HL-60/S4 (cell line): Measurements from ENCODE around the gene ELOVL6.
"Not testable (repeated sequence)": the region's sequence is repeated elsewhere in the genome, so short reads cannot be mapped to it uniquely, and the experiment has no call there.

ENCODE experiments used
- in situ Hi-C: fragments of 300-500 bp; cut with MboI; formaldehyde crosslinking; loops from 2 replicates; pipeline ENCODE4 v1.14.3; 2022; ENCODE audit warnings: low sequenced_read_pairs

ELOVL6 gene

GRCh38 chr4:110163327-110164069, 34.9 kb downstream of the ELOVL6 start:
- in situ Hi-C loops: no loop called here

DNA sequence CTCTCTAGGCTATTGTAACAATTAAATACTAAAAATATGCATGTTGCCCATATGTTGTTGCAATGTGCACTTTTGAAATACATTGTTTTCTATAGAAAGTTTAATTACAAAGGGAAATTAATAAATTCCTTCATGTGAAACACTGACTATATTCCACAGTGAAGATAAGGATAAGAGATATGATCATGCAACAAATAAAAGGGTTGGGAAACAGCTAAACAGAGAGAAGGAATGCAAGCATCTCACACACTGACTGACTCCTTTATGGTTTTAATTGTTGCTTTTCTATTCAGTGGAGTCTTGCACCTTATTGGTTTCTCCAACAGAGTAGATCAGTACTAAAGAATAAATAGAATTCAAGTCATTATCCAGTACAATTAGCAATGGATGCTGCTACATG, 37.8 kb downstream of the ELOVL6 start:
- in situ Hi-C loops: no loop called here

GRCh38 chr4:110159541-110159940, 38.9 kb downstream of the ELOVL6 start:
- in situ Hi-C loops: no loop called here

DNA sequence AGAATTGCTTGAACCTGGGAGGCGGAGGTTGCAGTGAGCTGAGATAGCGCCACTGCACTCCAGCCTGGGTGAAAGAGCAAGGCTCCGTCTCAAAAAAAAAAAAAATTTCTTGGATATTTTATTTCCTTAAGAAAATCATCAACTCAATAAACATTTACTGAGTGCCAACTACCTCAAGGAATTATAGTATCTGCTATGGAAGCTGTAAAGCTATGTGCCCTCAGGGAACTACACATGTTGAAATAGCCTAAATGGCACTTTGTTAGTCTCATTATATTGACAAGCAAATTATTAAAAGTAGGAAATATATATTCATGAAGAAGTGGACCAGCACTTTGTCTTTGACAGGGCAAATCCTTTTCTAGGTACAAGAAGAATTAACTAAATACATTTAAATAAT, 40.8 kb downstream of the ELOVL6 start:
- in situ Hi-C loops: no loop called here

DNA sequence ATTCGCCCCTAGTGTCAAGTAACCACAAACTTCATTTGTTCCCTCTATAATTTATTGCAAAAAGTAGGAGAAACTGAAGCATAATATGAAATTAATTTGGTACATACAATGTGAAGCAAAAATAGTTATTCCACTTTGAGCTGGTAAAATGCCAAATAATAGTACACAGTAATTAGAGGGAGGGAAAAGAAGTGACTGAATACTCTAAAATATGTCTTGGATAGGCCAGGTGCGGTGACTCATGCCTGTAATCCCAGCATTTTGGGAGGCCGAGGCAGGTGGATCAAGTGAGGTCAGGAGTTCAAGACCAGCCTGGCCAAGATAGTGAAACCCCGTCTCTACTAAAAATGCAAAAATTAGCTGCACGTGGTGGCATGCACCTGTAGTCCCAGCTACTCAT, 41.2 kb downstream of the ELOVL6 start:
- in situ Hi-C loops: not testable (repeated sequence)

DNA sequence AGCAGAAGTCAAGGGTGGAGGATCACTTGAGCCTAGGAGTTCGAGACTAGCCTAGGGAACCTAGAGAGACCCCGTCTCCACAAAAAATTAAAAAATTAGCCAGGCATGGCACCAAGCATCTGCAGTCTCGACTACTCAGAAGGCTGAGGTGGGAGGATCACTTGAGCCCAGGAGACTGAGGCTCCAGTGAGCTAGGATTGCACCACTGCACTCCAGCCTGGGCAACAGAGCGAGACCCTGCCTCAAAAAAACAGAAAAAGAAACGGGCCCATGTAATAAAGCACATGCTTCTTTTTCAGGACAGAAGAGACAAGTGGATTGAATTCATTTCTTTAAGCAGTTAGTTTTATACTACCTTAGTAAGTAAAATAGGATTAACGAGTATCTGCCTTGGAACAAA, 42.0 kb downstream of the ELOVL6 start:
- in situ Hi-C loops: no loop called here

- in situ Hi-C loops: no loop called here
Measured at GRCh38 chr4:110155654-110156053, 42.8 kb downstream of the ELOVL6 start.

GRCh38 chr4:110154582-110154981, 43.8 kb downstream of the ELOVL6 start:
- in situ Hi-C loops: no loop called here

DNA sequence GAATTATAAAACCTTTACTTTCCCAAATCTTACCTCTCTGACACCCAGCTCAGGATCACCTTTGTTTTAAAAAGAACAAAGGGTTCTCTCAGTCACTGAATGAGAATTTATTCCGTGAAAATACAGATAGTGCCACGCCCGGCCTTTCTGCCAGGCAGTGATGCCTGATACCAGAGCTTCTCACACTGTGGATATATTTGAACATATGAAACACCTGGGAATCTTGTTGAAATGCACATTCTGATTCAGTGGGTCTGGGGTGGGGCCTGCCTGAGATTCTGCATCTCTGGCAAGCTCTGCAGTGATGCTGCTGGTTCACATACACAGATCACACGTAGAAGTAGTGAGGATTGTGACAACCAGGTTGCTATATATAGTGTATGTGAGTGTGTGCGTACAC, 46.0 kb downstream of the ELOVL6 start:
- in situ Hi-C loops: no loop called here

DNA sequence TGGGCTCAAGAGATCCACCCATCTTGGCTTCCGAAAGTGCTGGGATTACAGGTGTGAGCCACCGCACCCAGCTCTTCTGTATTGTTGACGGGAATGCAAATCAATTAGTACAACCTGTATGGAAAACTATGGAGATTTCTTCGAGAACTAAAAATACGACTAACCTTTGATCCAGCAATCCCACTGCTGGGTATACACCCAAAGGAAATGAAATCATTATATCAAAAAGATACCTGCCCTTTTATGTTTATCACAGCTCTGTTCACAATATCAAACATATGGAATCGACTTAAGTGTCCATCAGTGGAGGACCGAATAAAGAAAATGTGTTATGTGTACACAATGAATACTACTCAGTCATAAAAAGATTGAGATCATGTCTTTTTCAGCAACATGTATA, 49.3 kb downstream of the ELOVL6 start:
- in situ Hi-C loops: no loop called here

- in situ Hi-C loops: no loop called here
Measured at GRCh38 chr4:110142461-110142860, 56.0 kb downstream of the ELOVL6 start.

GRCh38 chr4:110139815-110140214, 58.6 kb downstream of the ELOVL6 start:
- in situ Hi-C loops: no loop called here

DNA sequence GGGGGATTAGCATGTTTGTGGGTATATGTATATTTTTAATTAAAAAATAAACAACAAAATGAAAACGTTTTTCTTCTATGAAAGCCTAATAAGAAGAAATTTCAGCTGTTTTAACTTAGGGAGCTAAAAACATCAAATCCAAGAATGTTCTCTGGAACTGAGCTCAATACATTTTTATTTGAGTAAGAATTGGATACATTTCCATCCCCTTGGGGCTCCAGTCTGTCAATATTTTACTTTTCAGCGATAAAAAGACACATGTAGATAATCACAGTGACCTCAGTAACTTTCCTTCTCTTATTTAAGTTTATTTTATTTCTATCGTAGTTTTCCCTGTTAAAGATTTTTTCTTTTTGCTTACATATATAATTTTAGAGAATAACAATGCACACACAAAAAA, 59.3 kb downstream of the ELOVL6 start:
- in situ Hi-C loops: no loop called here

DNA sequence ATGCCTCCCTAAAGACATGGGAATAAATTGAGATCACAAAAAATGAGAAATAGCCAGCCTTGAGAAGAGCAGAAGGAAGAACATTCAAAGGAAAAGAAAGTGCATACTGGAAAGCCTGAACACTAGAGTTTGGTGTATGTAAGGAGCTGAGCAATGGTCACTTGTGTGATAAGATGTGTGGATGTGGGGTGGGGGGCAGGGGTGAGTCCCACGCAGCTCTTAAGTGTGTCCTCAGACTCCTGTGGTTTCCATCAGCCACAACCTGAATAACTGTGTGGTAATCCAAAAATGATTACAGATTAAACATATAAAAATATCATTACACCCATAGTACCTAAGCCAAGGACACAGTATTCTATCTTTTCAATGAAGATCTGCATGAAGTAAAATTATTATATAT, 59.9 kb downstream of the ELOVL6 start:
- in situ Hi-C loops: no loop called here

- in situ Hi-C loops: no loop called here
Measured at GRCh38 chr4:110137829-110138228, 60.6 kb downstream of the ELOVL6 start.

DNA sequence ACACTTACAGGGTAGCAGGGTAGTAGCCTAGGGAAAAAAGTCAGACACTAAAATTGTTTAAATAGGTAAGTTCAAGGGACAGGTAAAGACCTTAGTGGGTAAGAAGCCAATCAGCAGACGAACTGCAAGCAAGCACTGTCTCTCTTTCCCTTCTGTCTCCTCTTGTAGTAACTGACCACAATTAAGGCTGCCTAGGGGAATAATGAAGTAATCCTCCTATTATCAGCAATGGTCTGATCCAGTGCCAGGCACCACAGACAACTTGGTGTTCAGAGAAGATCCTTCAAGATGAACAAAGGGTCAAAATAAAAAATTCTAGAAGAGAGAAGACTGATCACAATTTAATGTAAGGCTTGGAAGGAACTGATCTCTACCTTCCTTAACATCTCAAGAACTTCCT, 62.9 kb downstream of the ELOVL6 start:
- in situ Hi-C loops: no loop called here

DNA sequence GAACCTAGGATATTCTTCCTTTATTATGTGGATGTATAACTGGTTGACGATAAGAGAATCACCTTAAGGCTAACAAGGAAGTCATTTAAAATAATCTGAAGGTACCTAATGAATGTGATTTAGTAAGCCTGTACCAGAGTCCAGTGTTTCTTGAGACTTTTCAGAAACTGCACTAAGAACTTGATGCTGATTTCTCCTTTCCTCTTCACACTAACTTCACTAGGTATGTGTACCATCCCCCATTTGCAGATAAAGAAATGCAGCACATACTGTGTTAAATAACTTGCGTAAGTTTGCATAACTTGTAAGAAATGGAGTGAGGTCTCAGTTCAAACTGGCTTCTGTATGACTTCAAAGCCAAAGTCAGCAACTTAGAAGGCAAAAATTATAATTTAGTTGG, 63.3 kb downstream of the ELOVL6 start:
- in situ Hi-C loops: no loop called here

DNA sequence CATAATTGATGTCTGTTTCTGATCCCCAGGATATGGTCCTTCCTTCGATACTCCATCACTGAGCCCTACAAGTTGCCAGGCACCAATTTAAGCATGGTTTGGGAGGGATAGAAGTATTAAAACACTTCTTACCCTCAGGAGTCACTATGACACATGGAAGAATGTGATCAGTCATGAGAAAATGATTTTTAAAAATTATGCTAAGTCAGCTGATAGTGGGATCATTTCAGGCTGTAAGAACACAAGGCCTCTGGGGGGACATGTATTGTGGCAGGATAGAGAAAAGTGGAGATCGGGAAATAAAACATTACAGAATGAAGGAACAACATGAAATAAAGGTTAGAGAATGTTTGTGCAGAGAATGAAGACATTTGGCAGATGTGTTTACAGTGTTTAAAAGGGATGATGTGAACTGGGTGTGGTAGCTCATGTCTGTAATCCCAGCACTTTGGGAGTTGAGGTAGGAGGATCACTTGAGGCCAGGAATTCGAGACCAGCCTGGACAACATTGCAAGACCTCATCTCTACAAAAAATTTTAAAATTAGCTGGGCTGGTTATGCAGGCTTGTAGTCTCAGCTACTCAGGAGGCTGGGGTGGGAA, 64.0 kb downstream of the ELOVL6 start:
- in situ Hi-C loops: no loop called here

DNA sequence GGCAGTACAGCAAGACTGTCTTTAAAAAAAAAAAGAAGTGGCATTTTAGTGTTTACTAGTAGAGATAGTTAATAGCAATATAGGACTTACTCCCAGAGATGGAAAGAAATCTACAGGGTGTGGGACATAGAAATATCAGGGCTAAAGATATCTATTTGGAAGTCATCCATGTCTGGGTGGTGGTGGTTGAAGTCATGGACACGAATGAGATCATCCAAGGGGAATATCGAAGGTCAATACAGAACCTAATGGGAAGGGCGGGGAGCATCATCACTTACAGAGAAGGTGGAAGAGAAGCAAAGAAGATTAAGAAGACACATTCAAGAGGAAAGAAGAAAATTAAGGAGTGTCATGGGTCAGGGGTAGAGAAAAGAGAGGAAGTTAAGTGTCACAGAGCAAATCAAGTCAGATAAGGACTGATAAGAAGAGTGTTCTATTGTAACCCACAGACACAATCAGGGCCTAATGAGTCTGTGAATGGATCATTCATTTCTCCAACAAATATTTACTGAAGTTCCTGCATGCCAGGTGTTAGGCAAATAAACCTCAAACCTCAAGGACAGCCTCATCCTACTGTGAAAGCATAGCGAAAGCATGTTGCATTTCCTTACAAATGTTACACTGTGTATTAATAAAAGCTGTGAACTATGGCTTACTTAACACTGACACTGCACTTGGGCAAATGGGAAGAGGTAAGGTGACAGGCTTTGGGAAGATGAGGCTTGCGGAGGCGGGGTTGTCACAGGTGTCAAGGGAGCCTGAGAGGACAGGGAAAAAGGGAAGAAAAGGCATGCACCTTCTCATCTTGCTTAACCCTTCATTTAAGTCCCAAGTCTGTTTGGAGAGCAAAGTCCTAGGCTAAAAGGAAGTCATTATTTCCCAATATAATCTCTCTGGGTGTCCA, 65.3 kb downstream of the ELOVL6 start:
- in situ Hi-C loops: no loop called here

GRCh38 chr4:110131916-110132315, 66.5 kb downstream of the ELOVL6 start:
- in situ Hi-C loops: no loop called here

GRCh38 chr4:110130576-110131358, 67.6 kb downstream of the ELOVL6 start:
- in situ Hi-C loops: no loop called here
